HepG2 (cell line): ENCODE data around the gene SMCO4. TPM values are rescaled to one million over a fixed set of nuclear protein-coding genes. Genes with fewer than 3 reads are reported as not detected.

Experiments
- KDM5B ChIP-seq: sonication (generic); formaldehyde crosslinking; IDR thresholded peaks from 2 replicates; pipeline ENCODE4 v1.4.0; 2020; ENCODE audit warnings: missing genetic modification reagents, mild to moderate bottlenecking, borderline replicate concordance
- MEIS2 ChIP-seq: sonication (generic); formaldehyde crosslinking; IDR thresholded peaks from 2 replicates; pipeline ENCODE4 v1.9.0; 2021; ENCODE audit warnings: mild to moderate bottlenecking, missing genetic modification reagents
- MIER2 ChIP-seq: IDR thresholded peaks from 2 replicates; pipeline ENCODE4 v1.6.1; 2016; ENCODE audit warnings: missing biosample characterization, missing genetic modification reagents
- MTF1 ChIP-seq: sonication (generic); formaldehyde crosslinking; IDR thresholded peaks from 2 replicates; pipeline ENCODE4 v1.5.0; 2020; ENCODE audit warnings: missing genetic modification reagents
- NBN ChIP-seq: fragments of 450-650 bp; conservative IDR thresholded peaks from 2 replicates; pipeline ENCODE4 v1.6.1; 2017
- NCOA5 ChIP-seq: sonication (generic); formaldehyde crosslinking; IDR thresholded peaks from 2 replicates; pipeline ENCODE4 v1.4.0; 2020; ENCODE audit warnings: missing genetic modification reagents
- NFIC ChIP-seq: IDR thresholded peaks from 2 replicates; pipeline ENCODE4 v1.6.1; 2012; ENCODE audit warnings: mild to moderate bottlenecking, low read length, inconsistent platforms
- NFKB2 ChIP-seq: sonication (generic); formaldehyde crosslinking; IDR thresholded peaks from 2 replicates; pipeline ENCODE4 v1.4.0; 2020; ENCODE audit warnings: missing genetic modification reagents, borderline replicate concordance
- PBX2 ChIP-seq: IDR thresholded peaks from 2 replicates; pipeline ENCODE4 v1.6.1; 2016; ENCODE audit warnings: control low read depth
- PLSCR1 ChIP-seq: sonication (generic); formaldehyde crosslinking; IDR thresholded peaks from 2 replicates; pipeline ENCODE4 v1.5.0; 2020; ENCODE audit warnings: missing genetic modification reagents, mild to moderate bottlenecking, borderline replicate concordance
- SP4 ChIP-seq: sonication (generic); formaldehyde crosslinking; IDR thresholded peaks from 2 replicates; pipeline ENCODE4 v1.8.1; 2023; ENCODE audit warnings: mild to moderate bottlenecking, missing genetic modification reagents
- ZBTB43 ChIP-seq: sonication (generic); formaldehyde crosslinking; conservative IDR thresholded peaks from 2 replicates; pipeline ENCODE4 v1.4.0; 2020; ENCODE audit warnings: missing genetic modification reagents
- ZC3H13 ChIP-seq: sonication (generic); formaldehyde crosslinking; IDR thresholded peaks from 2 replicates; pipeline ENCODE4 v1.8.1; 2023; ENCODE audit warnings: mild to moderate bottlenecking, missing genetic modification reagents, moderate library complexity
- ZGPAT ChIP-seq: IDR thresholded peaks from 2 replicates; pipeline ENCODE4 v1.6.1; 2016; ENCODE audit warnings: mild to moderate bottlenecking
- ZNF280D ChIP-seq: sonication (generic); formaldehyde crosslinking; IDR thresholded peaks from 2 replicates; pipeline ENCODE4 v1.5.1; 2020; ENCODE audit warnings: mild to moderate bottlenecking, missing genetic modification reagents
- ZNF446 ChIP-seq: sonication (generic); formaldehyde crosslinking; IDR thresholded peaks from 2 replicates; pipeline ENCODE4 v1.5.0; 2020; ENCODE audit warnings: mild to moderate bottlenecking, missing genetic modification reagents
- ZNF496 ChIP-seq: sonication (generic); formaldehyde crosslinking; IDR thresholded peaks from 2 replicates; pipeline ENCODE4 v1.8.1; 2023; ENCODE audit warnings: mild to moderate bottlenecking, moderate library complexity, missing genetic modification reagents; ENCODE audit not compliant: insufficient replicate concordance
- ZNF546 ChIP-seq: sonication (generic); formaldehyde crosslinking; conservative IDR thresholded peaks from 2 replicates; pipeline ENCODE4 v1.8.1; 2023; ENCODE audit warnings: mild to moderate bottlenecking, missing genetic modification reagents
- ZNF569 ChIP-seq: sonication (generic); formaldehyde crosslinking; IDR thresholded peaks from 2 replicates; pipeline ENCODE4 v1.5.0; 2020; ENCODE audit warnings: mild to moderate bottlenecking, missing genetic modification reagents, moderate library complexity, borderline replicate concordance
- ZNF652 ChIP-seq: IDR thresholded peaks from 2 replicates; pipeline ENCODE4 v1.6.1; 2016; ENCODE audit warnings: low read depth, borderline replicate concordance
- ZNF747 ChIP-seq: sonication (generic); formaldehyde crosslinking; IDR thresholded peaks from 2 replicates; pipeline ENCODE4 v1.8.1; 2023; ENCODE audit warnings: missing genetic modification reagents, mild to moderate bottlenecking, borderline replicate concordance
- polyA plus RNA-seq, 8 experiments: library from polyadenylated mRNA; depleted of rRNA in 3 of 8; stranded (reverse) in 7 of 8; unstranded in 1 of 8; fragments of >200 nt; fragmentation: Illumina TruSeq in 4 of 8; extraction: Trizol in 4 of 8; gene quantifications; 2 replicates each; pipeline versions ENCODE4 v1.2.1 to v1.2.3, GENCODE V29; 2011 to 2016; ENCODE audit warnings: low read depth in 4 of 8, missing spikeins in 1 of 8, mixed read lengths in 1 of 8; ENCODE audit not compliant: insufficient read depth in 1 of 8
- total RNA-seq, 5 experiments: library from RNA; depleted of rRNA; stranded (reverse); fragments of >200 nt; fragmentation: Illumina TruSeq; extraction: Trizol; gene quantifications; 2 replicates each; pipeline ENCODE4 v1.2.3, GENCODE V29; 2016; ENCODE audit warnings: low read depth in 1 of 5
- TF ChIP-seq, protein P1 (sequence below): sonication (generic); formaldehyde crosslinking; IDR thresholded peaks from 2 replicates; pipeline ENCODE4 v1.4.0; 2020; ENCODE audit warnings: missing genetic modification reagents, low read depth, mild to moderate bottlenecking, borderline replicate concordance

The SMCO4 gene
- total and polyA plus RNA-seq, 2 of the 13 experiments (the other 11 are each of a cell fraction or from before 2014, with no cell fraction given) = 10.6 to 28.5 TPM

DNA sequence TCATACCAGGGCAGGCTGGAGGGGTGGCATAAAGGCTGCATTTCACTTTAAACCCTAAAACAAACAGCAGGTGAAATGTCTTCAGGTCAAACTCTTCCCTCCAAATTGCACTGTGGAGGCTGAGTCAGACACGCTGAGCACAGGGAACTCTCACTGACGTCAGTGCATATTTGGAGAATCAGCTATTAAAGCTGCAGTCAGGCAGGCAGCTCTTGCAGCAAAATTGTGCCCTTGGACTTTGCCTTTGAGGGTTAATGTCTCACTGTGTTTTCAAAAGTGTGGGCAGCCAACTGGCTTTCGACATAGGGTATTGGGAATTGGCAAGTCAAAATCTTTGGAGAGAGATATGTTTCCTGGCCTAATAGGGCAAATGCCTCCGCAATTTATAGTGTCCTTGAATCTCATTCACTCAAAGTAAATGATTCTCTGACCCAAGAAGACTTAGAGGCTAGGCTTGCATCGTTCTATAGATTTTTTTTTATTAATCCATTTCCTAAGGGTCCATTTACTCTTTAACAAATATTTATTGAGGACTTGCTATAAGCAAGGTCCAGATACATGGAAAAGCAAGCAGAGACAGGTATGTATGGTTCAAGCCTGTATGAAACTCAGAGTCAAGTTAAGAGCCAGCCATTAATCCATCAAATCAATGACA lies 27.7 kb upstream of the SMCO4 start (continued):
- no peak for TF ChIP-seq PLSCR1
- no peak for TF ChIP-seq ZC3H13 (CRISPR knock-in tag)
- TF ChIP-seq KDM5B = no peak
- no peak for TF ChIP-seq ZNF496 (CRISPR knock-in tag)
- TF ChIP-seq NCOA5 (CRISPR knock-in tag) = no peak
- TF ChIP-seq SP4 (CRISPR knock-in tag) = no peak
- TF ChIP-seq NBN = no peak
- TF ChIP-seq ZBTB43 (CRISPR knock-in tag) = no peak
- TF ChIP-seq MIER2 (CRISPR knock-in tag) = peak; percentile 53; the same call in 1 of the 2 replicates
- no peak for TF ChIP-seq MTF1
- TF ChIP-seq NFKB2 = no peak
- TF ChIP-seq MEIS2 (CRISPR knock-in tag) = no peak
- TF ChIP-seq ZNF546 (CRISPR knock-in tag) = no peak
- TF ChIP-seq PBX2 = no peak
- no peak for TF ChIP-seq ZNF446 (CRISPR knock-in tag)
- TF ChIP-seq ZNF747 (CRISPR knock-in tag) = peak; percentile 62; the same call in 1 of the 2 replicates
- TF ChIP-seq ZNF280D = no peak
- no peak for TF ChIP-seq NFIC
- no peak for TF ChIP-seq ZNF569 (CRISPR knock-in tag)
- TF ChIP-seq, protein P1, sequence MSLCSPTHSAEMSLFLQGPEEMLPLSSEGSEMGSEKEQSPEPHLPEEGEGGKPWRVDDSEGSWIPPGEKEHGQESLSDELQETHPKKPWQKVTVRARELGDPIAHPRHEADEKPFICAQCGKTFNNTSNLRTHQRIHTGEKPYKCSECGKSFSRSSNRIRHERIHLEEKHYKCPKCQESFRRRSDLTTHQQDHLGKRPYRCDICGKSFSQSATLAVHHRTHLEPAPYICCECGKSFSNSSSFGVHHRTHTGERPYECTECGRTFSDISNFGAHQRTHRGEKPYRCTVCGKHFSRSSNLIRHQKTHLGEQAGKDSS (CRISPR knock-in tag) = no peak
- peak; percentile 75 for TF ChIP-seq ZGPAT
- TF ChIP-seq ZNF652 (CRISPR knock-in tag) = peak; percentile 95
